A172 (cell line): ENCODE measurements around the gene ARHGAP18. TPM values are rescaled to one million over a fixed set of nuclear protein-coding genes. Genes with fewer than 3 reads are reported as not detected.

ENCODE experiments used
- DNase-seq: peaks from one replicate; pipeline ENCODE4 v3.0.0-alpha.2; 2015; ENCODE audit warnings: low spot score
- total RNA-seq: library from RNA; depleted of rRNA; stranded (reverse); fragments of >200 nt; shearing (Covaris generic); gene quantifications from 2 replicates; pipeline ENCODE4 v1.2.3, GENCODE V29; 2014; rRNA removed

The ARHGAP18 gene
- total RNA-seq, result 112 and 140 TPM in 2 replicates

DNA sequence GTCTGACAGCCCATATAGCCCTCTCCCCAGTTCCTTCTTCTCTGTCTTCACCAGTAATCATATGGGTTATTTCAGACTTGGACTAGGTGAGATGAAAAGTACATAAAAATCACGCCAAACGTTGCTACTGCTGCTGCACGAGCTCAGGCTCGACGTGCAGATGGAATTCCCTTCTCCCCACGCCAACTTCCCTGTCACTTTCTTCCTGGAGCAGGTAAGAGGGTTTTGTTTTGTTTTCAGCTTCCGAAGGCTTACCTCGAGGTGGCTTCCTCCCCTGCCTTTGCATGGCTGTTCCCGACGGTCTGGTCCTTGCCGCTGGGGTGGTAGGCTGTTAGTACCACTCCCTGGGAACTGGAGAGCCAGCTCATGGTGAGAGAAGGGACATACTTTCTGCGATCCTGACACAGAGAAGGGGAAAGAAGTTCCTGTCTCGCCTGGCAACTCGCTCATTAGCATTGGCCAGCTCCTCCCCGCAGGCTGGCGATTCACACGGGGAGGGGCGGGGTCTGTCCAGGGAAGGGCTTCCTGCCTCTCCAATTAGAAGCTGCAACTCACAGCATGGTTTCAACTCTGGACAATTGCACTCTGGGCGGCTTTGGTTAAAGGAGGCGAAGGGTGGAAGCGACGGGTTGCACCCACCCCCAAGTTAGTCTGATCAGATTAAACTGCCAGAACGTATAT is at the start of gene ARHGAP18:
Gene ARHGAP18 (minus strand): TSS at position 409 of the 681 bp plus-strand sequence. CDS start 41 bp downstream, at position 368.
- peak; percentile 95 for DNase-seq

DNA sequence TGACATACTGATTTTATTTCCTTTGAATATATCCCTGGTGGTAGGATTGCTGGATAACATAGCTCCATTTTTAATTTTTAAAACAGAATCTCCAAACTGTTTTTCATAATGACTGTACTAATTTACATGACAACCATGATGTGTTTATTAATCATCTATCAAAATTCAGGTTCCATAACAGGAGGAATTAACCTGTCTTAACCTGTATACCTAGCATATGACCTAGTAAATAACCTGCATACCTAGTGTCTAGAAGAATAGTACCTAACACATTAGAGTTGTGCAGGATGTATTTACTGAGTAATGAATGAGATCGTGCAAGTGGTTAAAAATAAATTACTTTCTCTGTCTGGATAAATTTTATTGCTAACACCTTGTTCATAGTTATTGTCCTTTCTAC is 45.8 kb upstream of the ARHGAP18 start:
- no peak for DNase-seq

DNA sequence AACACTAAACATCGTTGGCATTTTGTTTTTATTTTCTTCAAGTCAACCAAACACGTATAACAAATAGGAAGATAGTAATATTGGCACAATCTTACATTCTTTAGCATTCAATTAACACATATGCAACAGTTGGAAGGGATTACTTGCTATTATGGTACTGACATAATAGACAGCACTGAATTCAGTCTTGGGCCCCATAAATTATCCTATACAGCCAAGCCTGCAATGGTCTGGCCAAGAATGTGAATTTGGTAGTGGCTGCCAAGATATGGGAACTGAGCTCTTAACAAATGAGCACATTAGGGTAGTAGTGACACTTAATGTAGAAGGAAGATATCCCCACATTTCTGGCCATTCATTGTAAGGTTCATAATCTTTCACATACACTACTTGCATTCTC is 44.8 kb upstream of the ARHGAP18 start:
- no peak for DNase-seq

- DNase-seq, result peak; percentile 28
Measured at GRCh38 chr6:129753422-129753821, 43.4 kb upstream of the ARHGAP18 start.

GRCh38 chr6:129751384-129751783 is 41.4 kb upstream of the ARHGAP18 start:
- DNase-seq, result no peak

GRCh38 chr6:129750360-129750759 is 40.4 kb upstream of the ARHGAP18 start:
- DNase-seq, result no peak

GRCh38 chr6:129749749-129750120 is 39.8 kb upstream of the ARHGAP18 start:
- peak; percentile 84 for DNase-seq

- DNase-seq, result peak; percentile 69
Measured at GRCh38 chr6:129748901-129749748, 39.1 kb upstream of the ARHGAP18 start.

GRCh38 chr6:129748212-129748900 is 38.4 kb upstream of the ARHGAP18 start:
- DNase-seq, result peak; percentile 83

GRCh38 chr6:129747588-129748112 is 37.7 kb upstream of the ARHGAP18 start:
- DNase-seq, result no peak

DNA sequence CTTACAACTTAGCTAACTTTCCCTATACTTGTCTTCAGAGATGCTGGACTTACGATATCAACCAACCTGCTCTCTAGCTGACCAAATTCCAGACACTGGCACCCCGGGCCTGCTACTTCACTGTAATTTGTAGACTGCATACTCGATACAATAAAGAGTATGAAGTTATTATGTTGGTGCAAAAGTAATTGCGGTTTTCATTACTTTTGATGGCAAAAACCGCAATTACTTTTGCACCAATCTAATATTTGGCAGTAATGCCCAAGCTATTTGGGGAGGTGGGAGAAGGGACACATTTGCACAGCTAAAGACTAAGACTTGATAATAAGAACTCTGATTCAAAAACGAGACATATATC is 34.9 kb upstream of the ARHGAP18 start:
- DNase-seq, result no peak

DNA sequence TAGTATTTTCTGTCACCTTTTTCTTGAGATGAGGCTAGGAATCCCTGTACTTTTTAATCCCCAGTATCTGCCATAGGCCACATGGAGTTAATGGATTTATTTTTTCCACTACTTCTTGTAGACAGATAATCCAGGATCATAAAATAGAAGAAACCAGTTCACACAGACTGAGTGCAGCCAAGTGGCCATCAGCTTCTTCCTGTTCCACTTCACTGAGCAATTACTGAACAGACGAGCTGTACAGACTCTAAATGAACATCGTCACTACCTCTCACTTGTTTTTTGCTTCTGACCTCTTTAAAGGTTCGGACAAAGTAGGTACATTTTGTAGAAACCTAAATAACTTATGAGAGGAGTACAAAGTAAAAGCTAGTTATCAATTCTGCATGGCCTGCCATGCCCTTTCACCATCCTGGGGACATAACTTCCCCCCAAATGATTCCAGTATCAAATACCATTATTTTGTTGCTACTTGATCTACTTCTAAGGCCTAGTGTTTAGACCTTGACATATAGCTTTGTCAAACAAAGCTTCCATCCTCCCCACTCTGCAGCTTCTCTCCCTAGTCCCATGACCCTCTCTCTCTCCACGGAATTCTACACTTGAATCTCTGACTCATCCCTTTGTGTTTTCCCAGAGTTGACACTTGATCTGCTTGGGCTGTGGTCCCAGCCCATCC is 34.4 kb upstream of the ARHGAP18 start:
- peak; percentile 85 for DNase-seq

GRCh38 chr6:129740013-129740412 is 30.0 kb upstream of the ARHGAP18 start:
- no peak for DNase-seq

DNA sequence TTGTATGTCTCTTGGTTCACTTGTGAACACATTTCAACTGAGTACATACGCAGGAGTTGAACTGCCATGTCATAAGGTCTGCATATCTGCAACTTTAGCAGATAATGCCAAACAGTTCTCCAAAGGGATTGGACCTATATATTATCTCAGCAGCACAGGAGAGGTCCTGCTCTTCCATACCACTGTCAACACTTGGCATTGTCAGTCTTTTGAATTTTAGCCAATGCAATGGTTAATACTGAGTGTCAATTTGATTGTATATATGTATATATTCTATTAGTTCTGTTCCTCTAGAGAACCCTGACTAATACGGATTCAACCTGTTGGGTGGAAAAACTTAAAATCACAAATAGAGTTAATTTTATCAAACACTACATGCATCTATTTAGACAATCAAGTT is 26.1 kb upstream of the ARHGAP18 start:
- DNase-seq, result no peak

DNA sequence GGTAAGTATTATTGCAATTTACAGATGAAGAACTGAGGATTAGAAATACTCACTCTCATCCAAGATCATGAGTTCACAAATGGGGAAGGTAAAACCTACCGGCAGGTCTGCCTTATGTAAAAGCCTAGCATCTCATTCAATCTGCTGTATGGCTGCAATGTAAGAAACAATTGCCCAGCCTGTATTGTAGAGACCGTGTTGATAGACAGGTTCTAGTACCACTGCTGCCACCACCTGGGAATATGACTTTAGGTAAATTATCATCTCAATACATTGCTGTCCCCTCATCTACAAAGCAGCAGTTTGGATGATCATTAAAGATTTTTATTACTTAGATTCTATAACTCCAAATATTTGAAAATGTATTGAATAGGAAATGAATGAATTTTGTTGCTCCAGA is 23.3 kb upstream of the ARHGAP18 start:
- no peak for DNase-seq

DNA sequence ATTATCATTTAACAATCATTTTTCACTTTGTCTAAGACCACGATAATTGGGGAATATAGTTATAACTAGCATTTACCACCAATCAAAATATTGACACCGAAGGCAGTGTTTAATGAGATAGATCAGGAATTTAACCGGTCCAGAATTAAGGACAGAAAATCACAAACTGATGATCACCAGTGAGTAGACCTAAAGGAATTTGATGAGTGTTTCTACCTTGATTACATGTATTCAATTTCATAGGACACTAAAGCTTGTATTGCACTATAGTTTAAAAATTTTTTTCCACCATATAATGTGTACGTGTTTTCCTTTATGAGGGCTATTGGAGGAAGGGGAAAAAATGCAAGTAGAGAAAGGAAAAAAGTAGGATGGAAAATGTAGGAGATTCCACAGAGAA is 22.6 kb upstream of the ARHGAP18 start:
- DNase-seq, result no peak

- no peak for DNase-seq
Measured at GRCh38 chr6:129732034-129732433, 22.1 kb upstream of the ARHGAP18 start.

DNA sequence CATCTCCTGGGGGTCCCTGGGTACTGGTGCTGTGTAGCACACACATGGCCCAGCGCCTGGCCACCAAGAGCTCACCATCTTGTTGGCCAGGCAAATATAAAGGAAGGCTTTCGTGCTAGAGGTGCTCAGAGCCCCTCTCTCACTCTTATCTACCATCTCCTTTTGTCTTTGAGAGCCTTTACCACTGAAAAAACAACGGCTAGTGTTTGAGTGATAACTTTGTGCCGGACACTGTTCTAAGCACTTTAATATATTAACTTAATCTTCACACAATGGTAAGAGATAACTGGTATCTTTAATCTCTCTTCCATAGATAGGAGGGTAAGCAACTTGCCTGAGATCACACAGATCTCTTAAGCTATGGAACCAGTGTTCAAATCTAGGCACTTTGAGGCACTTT is 21.5 kb upstream of the ARHGAP18 start:
- DNase-seq, result no peak

- DNase-seq, result no peak
Measured at GRCh38 chr6:129730477-129731165, 20.6 kb upstream of the ARHGAP18 start.

- DNase-seq, result no peak
Measured at GRCh38 chr6:129726650-129727049, 16.7 kb upstream of the ARHGAP18 start.

DNA sequence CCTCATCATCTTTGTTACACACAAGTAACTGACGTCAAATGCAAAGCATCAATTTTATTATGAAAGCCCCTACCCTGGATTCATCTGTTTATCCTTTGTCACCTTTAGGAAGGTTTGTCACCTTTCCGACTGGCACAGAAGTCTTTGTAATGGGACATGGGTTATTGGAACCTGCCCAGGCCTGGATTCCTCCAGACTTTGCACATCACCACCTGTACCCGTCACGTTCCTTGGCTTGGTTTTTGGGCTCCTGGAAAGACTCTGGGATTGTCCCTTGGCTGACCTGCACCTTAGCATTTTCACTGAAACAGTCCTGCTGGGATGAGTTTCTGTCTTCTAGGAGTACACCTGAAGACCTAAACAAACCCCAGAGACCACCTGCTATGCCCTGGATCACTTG is 15.4 kb upstream of the ARHGAP18 start:
- no peak for DNase-seq
